ENCODE measurements around the gene OR7G2. TPM values are rescaled to one million over a fixed set of nuclear protein-coding genes. Genes with fewer than 3 reads are reported as not detected.

OR7G2 gene
- total and polyA plus RNA-seq, 2 donors (not counting 3 experiments of a cell fraction or from before 2014, with no cell fraction given): not detected

GRCh38 chr19:9086761-9087160, 20.5 kb downstream of the OR7G2 start, which contains the start of gene OR1M1:
OR1M1 (plus strand) TSS chr19:9087061; CDS start chr19:9093245, 6,184 bp downstream.
- no peak for TF ChIP-seq GATA2 (IDR thresholded peaks at IDR 0.05; ENCODE audit: insufficient read depth, insufficient read length, low read depth, low read length)
- H3K9me3 ChIP-seq (replicated peaks; ENCODE audit: control insufficient read depth, insufficient read depth, low read length): no peaks in the 10 kb centered on the region
- H3K27ac ChIP-seq (ENCODE audit: insufficient read depth, low read depth, low read length): no peak within 1 kb of the TSS
- no peaks in the 10 kb centered on the region for H3K9me1 ChIP-seq (replicated peaks; ENCODE audit: control insufficient read depth, extremely low read depth, insufficient read depth, low read length)
- no TSS peak for BruUV-seq (replicated peaks)
- intact Hi-C loops (cut with micrococcal nuclease) (no loop called here), dilution Hi-C loops (cut with MboI; ENCODE audit: extremely low pct_ligation_motif_present, low sequenced_read_pairs) (no loop called here)
- DNase-seq (ENCODE audit: low read depth, low spot score): no peak
- H3K4me2 ChIP-seq (ENCODE audit: insufficient read depth, low read length): no peak within 1 kb of the TSS
- no peaks in the 10 kb centered on the region for H4K20me1 ChIP-seq (replicated peaks; ENCODE audit: control insufficient read depth, extremely low read depth, insufficient read depth, low read length)
- H3K79me2 ChIP-seq (ENCODE audit: control insufficient read depth, insufficient read depth, low read length): no peaks in the 10 kb centered on the region
- POLR2A ChIA-PET: no interaction called here
- H3K4me3 ChIP-seq (replicated peaks in 1 of 3; ENCODE audit: insufficient read depth in 1 of 3, low read depth in 1 of 3, low read length in 3 of 3): no peak within 1 kb of the TSS
- CTCF ChIA-PET: no interaction called here
- H3K9ac ChIP-seq (replicated peaks; ENCODE audit: extremely low read depth, insufficient read depth, low read length): no peak within 1 kb of the TSS
- H3K27me3 ChIP-seq (ENCODE audit: control insufficient read depth in 2 of 2, insufficient read depth in 2 of 2, low read length in 2 of 2): no peaks in the 10 kb centered on the region
- no peak within 1 kb of the TSS for H2AFZ ChIP-seq (ENCODE audit: low read depth, low read length)
- no peaks in the 10 kb centered on the region for H3K36me3 ChIP-seq (ENCODE audit: control insufficient read depth in 2 of 2, extremely low read depth in 1 of 2, insufficient read depth in 2 of 2, low read length in 2 of 2)
- H3K4me1 ChIP-seq (ENCODE audit: control insufficient read depth, extremely low read depth, insufficient read depth, low read length): no peaks in the 10 kb centered on the region
- FAIRE-seq: no peak

GRCh38 chr19:9078651-9079050, 28.6 kb downstream of the OR7G2 start:
- CTCF ChIA-PET: interaction anchor here (1.0 kb wide), 1 partner anchor 425 kb away, joined by 4 read pairs; no protein-coding TSS in a partner anchor
- Histone ChIP-seq H3K4me2 (ENCODE audit: insufficient read depth, low read length) (no peak overlapping the region), H3K4me3 (replicated peaks in 1 of 3; ENCODE audit: insufficient read depth in 1 of 3, low read depth in 1 of 3, low read length in 3 of 3) (no peak overlapping the region), H3K79me2 (ENCODE audit: control insufficient read depth, insufficient read depth, low read length) (no peaks in the 10 kb centered on the region), H2AFZ (ENCODE audit: low read depth, low read length) (no peak overlapping the region), H3K9me1 (replicated peaks; ENCODE audit: control insufficient read depth, extremely low read depth, insufficient read depth, low read length) (no peaks in the 10 kb centered on the region), H3K36me3 (ENCODE audit: control insufficient read depth in 2 of 2, extremely low read depth in 1 of 2, insufficient read depth in 2 of 2, low read length in 2 of 2) (no peaks in the 10 kb centered on the region), H3K4me1 (ENCODE audit: control insufficient read depth, extremely low read depth, insufficient read depth, low read length) (peaks cover 5% of the 10 kb centered on the region), H4K20me1 (replicated peaks; ENCODE audit: control insufficient read depth, extremely low read depth, insufficient read depth, low read length) (no peaks in the 10 kb centered on the region), H3K9me3 (replicated peaks; ENCODE audit: control insufficient read depth, insufficient read depth, low read length) (no peaks in the 10 kb centered on the region), H3K27me3 (ENCODE audit: control insufficient read depth in 2 of 2, insufficient read depth in 2 of 2, low read length in 2 of 2) (no peaks in the 10 kb centered on the region), H3K27ac (ENCODE audit: insufficient read depth, low read depth, low read length) (no peak overlapping the region), H3K9ac (replicated peaks; ENCODE audit: extremely low read depth, insufficient read depth, low read length) (no peak overlapping the region)
- TF ChIP-seq EZH2 (IDR thresholded peaks at IDR 0.05; ENCODE audit: borderline replicate concordance, low read depth, low read length, severe bottlenecking) (no peak), JUN (IDR thresholded peaks at IDR 0.05; ENCODE audit: borderline replicate concordance, insufficient read depth, insufficient read length, low read depth) (no peak), CTCF (IDR thresholded peaks at IDR 0.05; ENCODE audit: extremely low read depth in 1 of 2, insufficient read depth in 1 of 2, low read depth in 1 of 2, low read length in 2 of 2) (no peak), POLR2A (IDR thresholded peaks at IDR 0.05; ENCODE audit: low read depth, low read length) (no peak), POLR2AphosphoS5 (IDR thresholded peaks at IDR 0.05; ENCODE audit: insufficient read depth, low read depth, low read length) (no peak), MAX (IDR thresholded peaks at IDR 0.05; ENCODE audit: insufficient read depth, insufficient read length) (no peak), GATA2 (IDR thresholded peaks at IDR 0.05; ENCODE audit: insufficient read depth, insufficient read length, low read depth, low read length) (no peak), FOS (IDR thresholded peaks at IDR 0.05; ENCODE audit: borderline replicate concordance, insufficient read depth, low read length) (no peak), MYC (IDR thresholded peaks at IDR 0.05; ENCODE audit: low read depth, low read length) (no peak)
- BruUV-seq (replicated peaks): no TSS peak
- FAIRE-seq (no peak), DNase-seq (ENCODE audit: low read depth, low spot score) (no peak)
- dilution Hi-C loops (cut with MboI; ENCODE audit: extremely low pct_ligation_motif_present, low sequenced_read_pairs) (no loop called here), intact Hi-C loops (cut with micrococcal nuclease) (no loop called here)
- POLR2A ChIA-PET: no interaction called here
